IPS-18a (cell line): Measurements from ENCODE around the gene MIA2.
"Not testable (repeated sequence)": the region's sequence is repeated elsewhere in the genome, so short reads cannot be mapped to it uniquely, and the experiment has no call there.

ENCODE experiments used
- H3K27ac ChIP-seq: one replicate; pipeline ENCODE4 v1.5.1; 2013; ENCODE audit warnings: low read length
- H3K27me3 ChIP-seq: one replicate; pipeline ENCODE4 v1.6.1; 2013; ENCODE audit warnings: mild to moderate bottlenecking, low read length; ENCODE audit not compliant: control insufficient read depth, insufficient read depth
- H3K36me3 ChIP-seq: one replicate; pipeline ENCODE4 v1.6.1; 2013; ENCODE audit warnings: low read depth, low read length; ENCODE audit not compliant: control insufficient read depth
- H3K4me1 ChIP-seq: one replicate; pipeline ENCODE4 v1.6.1; 2013; ENCODE audit warnings: low read depth, low read length; ENCODE audit not compliant: control insufficient read depth
- H3K4me3 ChIP-seq: one replicate; pipeline ENCODE4 v1.5.1; 2013; ENCODE audit warnings: low read length
- H3K9ac ChIP-seq: one replicate; pipeline ENCODE4 v1.6.1; 2013; ENCODE audit warnings: mild to moderate bottlenecking, low read length, moderate library complexity
- H3K9me3 ChIP-seq: one replicate; pipeline ENCODE4 v1.6.1; 2013; ENCODE audit warnings: low read depth, low read length; ENCODE audit not compliant: control insufficient read depth

Gene MIA2

GRCh38 chr14:39232554-39233415, 930 bp upstream of the MIA2 start:
- no peaks in the 10 kb centered on the region for H3K36me3 ChIP-seq
- no peaks in the 10 kb centered on the region for H3K27me3 ChIP-seq
- no peak overlapping the region for H3K4me3 ChIP-seq
- H3K9ac ChIP-seq, result no peak overlapping the region
- H3K27ac ChIP-seq, result no peak overlapping the region
- no peaks in the 10 kb centered on the region for H3K9me3 ChIP-seq
- H3K4me1 ChIP-seq, result no peaks in the 10 kb centered on the region

GRCh38 chr14:39234986-39235385, 1.3 kb downstream of the MIA2 start:
- not testable (repeated sequence) for H3K4me3 ChIP-seq, H3K4me1 ChIP-seq, H3K36me3 ChIP-seq, H3K9me3 ChIP-seq, H3K9ac ChIP-seq, H3K27ac ChIP-seq, H3K27me3 ChIP-seq

- H3K36me3 ChIP-seq, H3K4me1 ChIP-seq, H3K27me3 ChIP-seq, H3K9ac ChIP-seq, H3K4me3 ChIP-seq, H3K9me3 ChIP-seq, H3K27ac ChIP-seq: not testable (repeated sequence)
These were observed 1.8 kb downstream of the MIA2 start for GRCh38 chr14:39235466-39235865.

GRCh38 chr14:39240769-39241168, 7.1 kb downstream of the MIA2 start:
- no peaks in the 10 kb centered on the region for H3K4me1 ChIP-seq
- H3K27me3 ChIP-seq, result no peaks in the 10 kb centered on the region
- H3K9me3 ChIP-seq, result no peaks in the 10 kb centered on the region
- H3K9ac ChIP-seq, result no peak overlapping the region
- no peak overlapping the region for H3K4me3 ChIP-seq
- H3K36me3 ChIP-seq, result no peaks in the 10 kb centered on the region
- H3K27ac ChIP-seq, result no peak overlapping the region

DNA sequence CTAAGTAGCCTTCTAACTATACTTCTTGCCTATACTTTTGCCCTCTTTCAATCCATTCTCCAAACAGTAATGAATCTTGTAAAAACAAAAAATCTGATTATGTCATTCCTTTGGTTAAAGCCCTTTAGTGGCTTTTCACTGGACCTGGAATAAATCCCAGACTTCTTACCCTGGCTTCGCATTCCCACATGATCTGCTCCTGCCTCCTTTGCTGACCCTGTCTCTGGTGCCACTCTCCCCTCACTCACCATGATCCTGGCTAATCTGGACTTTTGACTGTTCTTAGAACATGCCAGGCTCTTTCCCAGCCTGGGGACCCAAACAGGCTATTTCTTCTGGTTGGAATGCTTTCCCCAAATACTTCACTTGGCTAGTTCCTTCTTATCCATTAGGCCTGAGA, 7.9 kb downstream of the MIA2 start:
- no peak overlapping the region for H3K4me3 ChIP-seq
- no peaks in the 10 kb centered on the region for H3K4me1 ChIP-seq
- no peaks in the 10 kb centered on the region for H3K9me3 ChIP-seq
- H3K27ac ChIP-seq, result no peak overlapping the region
- H3K36me3 ChIP-seq, result no peaks in the 10 kb centered on the region
- H3K9ac ChIP-seq, result no peak overlapping the region
- no peaks in the 10 kb centered on the region for H3K27me3 ChIP-seq

GRCh38 chr14:39243831-39244230, 10.1 kb downstream of the MIA2 start:
- no peak overlapping the region for H3K27ac ChIP-seq
- H3K4me1 ChIP-seq, result no peaks in the 10 kb centered on the region
- H3K4me3 ChIP-seq, result no peak overlapping the region
- H3K9ac ChIP-seq, result no peak overlapping the region
- no peaks in the 10 kb centered on the region for H3K27me3 ChIP-seq
- no peaks in the 10 kb centered on the region for H3K9me3 ChIP-seq
- H3K36me3 ChIP-seq, result no peaks in the 10 kb centered on the region

DNA sequence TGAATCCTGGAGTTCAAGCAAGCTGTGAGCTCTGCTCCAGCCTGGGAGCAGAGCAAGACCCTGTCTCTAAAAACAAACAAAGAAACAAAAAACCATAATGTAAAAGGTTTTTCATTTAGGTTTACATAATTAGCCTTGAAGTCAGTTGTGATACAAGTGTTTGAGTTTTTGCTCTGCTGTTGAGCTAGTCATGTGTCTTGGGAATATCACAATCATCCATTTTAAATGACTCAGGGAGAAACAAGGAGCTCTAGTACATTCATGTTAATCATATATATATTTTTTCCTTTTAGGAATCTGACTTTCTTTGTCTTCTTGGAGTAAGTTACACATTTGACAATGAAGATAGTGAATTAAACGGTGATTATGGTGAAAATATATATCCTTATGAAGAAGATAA, 12.9 kb downstream of the MIA2 start:
- Histone ChIP-seq H3K27me3 (no peaks in the 10 kb centered on the region), H3K4me3 (no peak overlapping the region), H3K36me3 (no peaks in the 10 kb centered on the region), H3K4me1 (no peaks in the 10 kb centered on the region), H3K9ac (no peak overlapping the region), H3K27ac (no peak overlapping the region), H3K9me3 (no peaks in the 10 kb centered on the region)

DNA sequence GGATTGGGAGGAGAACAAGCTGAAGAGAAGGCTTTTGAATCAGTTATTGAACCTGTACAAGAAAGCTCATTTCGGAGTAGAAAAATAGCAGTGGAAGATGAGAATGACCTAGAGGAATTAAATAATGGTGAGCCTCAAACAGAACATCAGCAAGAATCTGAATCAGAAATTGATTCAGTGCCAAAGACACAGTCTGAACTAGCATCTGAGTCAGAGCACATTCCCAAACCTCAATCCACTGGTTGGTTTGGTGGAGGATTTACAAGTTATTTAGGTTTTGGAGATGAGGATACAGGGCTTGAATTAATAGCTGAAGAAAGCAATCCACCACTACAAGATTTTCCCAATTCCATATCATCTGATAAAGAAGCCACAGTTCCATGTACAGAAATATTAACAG, 13.5 kb downstream of the MIA2 start:
- Histone ChIP-seq H3K36me3 (no peaks in the 10 kb centered on the region), H3K27ac (no peak overlapping the region), H3K9ac (no peak overlapping the region), H3K4me1 (no peaks in the 10 kb centered on the region), H3K9me3 (no peaks in the 10 kb centered on the region), H3K4me3 (no peak overlapping the region), H3K27me3 (no peaks in the 10 kb centered on the region)

DNA sequence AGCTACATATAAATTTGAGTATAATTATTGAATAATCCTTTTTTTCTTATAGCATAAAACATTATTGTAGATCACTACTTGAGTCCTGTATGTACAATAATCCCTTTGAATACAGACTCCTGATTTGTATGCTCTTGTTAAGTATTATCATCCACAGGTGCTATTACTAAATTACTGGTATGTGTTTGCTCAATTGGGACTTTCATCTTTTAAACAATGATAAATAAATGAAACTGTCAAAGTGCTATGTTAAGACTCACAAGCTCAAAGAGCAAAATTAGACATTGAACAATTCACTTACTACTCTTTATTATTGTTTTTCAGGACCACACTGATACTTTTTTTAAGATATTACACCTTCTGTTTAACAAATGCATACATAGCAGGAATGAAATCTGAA, 17.8 kb downstream of the MIA2 start:
- H3K4me1 ChIP-seq, result no peaks in the 10 kb centered on the region
- no peak overlapping the region for H3K4me3 ChIP-seq
- no peaks in the 10 kb centered on the region for H3K36me3 ChIP-seq
- no peaks in the 10 kb centered on the region for H3K27me3 ChIP-seq
- H3K9ac ChIP-seq, result no peak overlapping the region
- no peak overlapping the region for H3K27ac ChIP-seq
- no peaks in the 10 kb centered on the region for H3K9me3 ChIP-seq

DNA sequence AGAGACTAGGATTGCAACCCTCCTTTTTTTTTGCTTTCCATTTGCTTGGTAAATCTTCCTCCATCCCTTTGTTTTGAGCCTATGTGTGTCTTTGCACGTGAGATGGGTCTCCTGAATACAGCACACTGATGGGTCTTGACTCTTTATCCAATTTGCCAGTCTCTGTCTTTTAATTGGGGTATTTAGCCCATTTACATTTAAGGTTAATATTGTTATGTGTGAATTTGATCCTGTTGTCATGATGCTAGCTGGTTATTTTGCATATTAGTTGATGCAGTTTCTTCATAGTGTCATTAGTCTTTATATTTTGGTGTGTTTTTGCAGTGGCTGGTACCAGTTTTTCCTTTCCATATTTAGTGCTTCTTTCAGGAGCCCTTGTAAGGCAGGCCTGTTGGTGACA, 23.7 kb downstream of the MIA2 start:
- not testable (repeated sequence) for H3K27me3 ChIP-seq, H3K27ac ChIP-seq, H3K4me1 ChIP-seq, H3K4me3 ChIP-seq, H3K9me3 ChIP-seq, H3K9ac ChIP-seq, H3K36me3 ChIP-seq

GRCh38 chr14:39258782-39259545, 25.2 kb downstream of the MIA2 start:
- no peak overlapping the region for H3K4me3 ChIP-seq
- H3K9me3 ChIP-seq, result no peaks in the 10 kb centered on the region
- H3K36me3 ChIP-seq, result no peaks in the 10 kb centered on the region
- H3K27ac ChIP-seq, result no peak overlapping the region
- no peaks in the 10 kb centered on the region for H3K4me1 ChIP-seq
- no peaks in the 10 kb centered on the region for H3K27me3 ChIP-seq
- H3K9ac ChIP-seq, result no peak overlapping the region

DNA sequence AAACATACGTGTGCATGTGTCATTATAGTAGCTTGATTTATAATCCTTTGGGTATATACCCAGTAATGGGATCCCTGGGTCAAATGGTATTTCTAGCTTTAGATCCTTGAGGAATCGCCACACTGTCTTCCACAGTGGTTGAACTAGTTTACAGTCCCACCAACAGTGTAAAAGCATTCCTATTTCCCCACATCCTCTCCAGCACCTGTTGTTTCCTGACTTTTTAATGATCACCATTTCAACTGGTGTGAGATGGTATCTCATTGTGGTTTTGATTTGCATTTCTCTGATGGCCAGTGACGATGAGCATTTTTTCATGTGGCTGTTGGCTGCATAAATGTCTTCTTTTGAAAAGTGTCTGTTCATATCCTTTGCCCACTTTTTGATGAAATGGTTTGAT, 26.4 kb downstream of the MIA2 start:
- not testable (repeated sequence) for H3K9ac ChIP-seq, H3K9me3 ChIP-seq, H3K36me3 ChIP-seq, H3K4me3 ChIP-seq, H3K27ac ChIP-seq, H3K4me1 ChIP-seq, H3K27me3 ChIP-seq
